NCI-H146 (cell line): ENCODE measurements around the gene OR2T34.
"Not testable (repeated sequence)": the region's sequence is repeated elsewhere in the genome, so short reads cannot be mapped to it uniquely, and the experiment has no call there.

Experiments used
- DNase-seq: peaks from one replicate; lab custom pipeline; 2025; lab: John Stamatoyannopoulos, UW

OR2T34 gene

GRCh38 chr1:248574657-248575056, at the start of gene OR2T34:
Gene OR2T34 (minus strand): TSS chr1:248574757. CDS start chr1:248574757, 0 bp downstream.
- DNase-seq, result not testable (repeated sequence)

GRCh38 chr1:248622570-248623001, 48.0 kb upstream of the OR2T34 start:
- peak; percentile 51 for DNase-seq

- no peak for DNase-seq
Observed at GRCh38 chr1:248621770-248622169, 47.2 kb upstream of the OR2T34 start.

GRCh38 chr1:248618878-248619277, 44.3 kb upstream of the OR2T34 start:
- peak; percentile 24 for DNase-seq

GRCh38 chr1:248618119-248618518, 43.6 kb upstream of the OR2T34 start:
- no peak for DNase-seq

GRCh38 chr1:248613742-248614141, 39.2 kb upstream of the OR2T34 start:
- DNase-seq, result no peak

- no peak for DNase-seq
Observed at GRCh38 chr1:248611883-248612414, 37.4 kb upstream of the OR2T34 start.

GRCh38 chr1:248610301-248610700, 35.7 kb upstream of the OR2T34 start:
- no peak for DNase-seq

GRCh38 chr1:248599396-248599795, 24.8 kb upstream of the OR2T34 start:
- DNase-seq, result no peak

- DNase-seq, result no peak
Observed at GRCh38 chr1:248597589-248597988, 23.0 kb upstream of the OR2T34 start, which contains the start of gene OR2T10. Gene OR2T10 (minus strand): TSS chr1:248597700. CDS start chr1:248593768, 3,932 bp downstream.

- no peak for DNase-seq
Observed at GRCh38 chr1:248596615-248597014, 22.1 kb upstream of the OR2T34 start.

- DNase-seq, result no peak
Observed at GRCh38 chr1:248593226-248593625, 18.7 kb upstream of the OR2T34 start.

GRCh38 chr1:248592655-248593054, 18.1 kb upstream of the OR2T34 start:
- DNase-seq, result no peak

- no peak for DNase-seq
Observed at GRCh38 chr1:248590055-248590454, 15.5 kb upstream of the OR2T34 start.

GRCh38 chr1:248589334-248589733, 14.8 kb upstream of the OR2T34 start:
- no peak for DNase-seq

GRCh38 chr1:248585266-248585665, 10.7 kb upstream of the OR2T34 start:
- no peak for DNase-seq

GRCh38 chr1:248576260-248576980, 1.9 kb upstream of the OR2T34 start:
- DNase-seq, result no peak

GRCh38 chr1:248573856-248574255, 701 bp downstream of the OR2T34 start:
- DNase-seq, result not testable (repeated sequence)

- not testable (repeated sequence) for DNase-seq
Observed at GRCh38 chr1:248572049-248572448, 2.5 kb downstream of the OR2T34 start.

- DNase-seq, result not testable (repeated sequence)
Observed at GRCh38 chr1:248570811-248571210, 3.7 kb downstream of the OR2T34 start.

- DNase-seq, result not testable (repeated sequence)
Observed at GRCh38 chr1:248569049-248569448, 5.5 kb downstream of the OR2T34 start.

- not testable (repeated sequence) for DNase-seq
Observed at GRCh38 chr1:248565530-248566373, 8.8 kb downstream of the OR2T34 start.

GRCh38 chr1:248562672-248563071, 11.9 kb downstream of the OR2T34 start, which contains the start of gene OR2T29:
Gene OR2T29 (minus strand): TSS chr1:248562772. CDS start chr1:248559491, 3,281 bp downstream.
- not testable (repeated sequence) for DNase-seq
